Mesodermal cell (in vitro differentiated cells): ENCODE measurements around the gene RABL2B.

Experiments used
- H3K27ac ChIP-seq: 2 replicates; pipeline ENCODE4 v1.7.0; 2013; ENCODE audit warnings: mild to moderate bottlenecking, low read depth, low read length, moderate library complexity; ENCODE audit not compliant: severe bottlenecking
- H3K36me3 ChIP-seq: 2 replicates; pipeline ENCODE4 v1.7.1; 2013; ENCODE audit warnings: mild to moderate bottlenecking, low read length, moderate library complexity; ENCODE audit not compliant: control insufficient read depth, insufficient read depth
- H3K4me1 ChIP-seq: one replicate; pipeline ENCODE4 v1.7.1; 2013; ENCODE audit warnings: mild to moderate bottlenecking, low read length; ENCODE audit not compliant: insufficient read depth, control insufficient read depth, poor library complexity, severe bottlenecking
- H3K4me3 ChIP-seq: 2 replicates; pipeline ENCODE4 v1.7.0; 2013; ENCODE audit warnings: low read length, control low read depth, mild to moderate bottlenecking; ENCODE audit not compliant: insufficient read depth, poor library complexity, severe bottlenecking; ENCODE audit errors: extremely low read depth
- H3K9me3 ChIP-seq: 2 replicates; pipeline ENCODE4 v1.7.1; 2013; ENCODE audit warnings: mild to moderate bottlenecking, low read length, moderate library complexity; ENCODE audit not compliant: control insufficient read depth
- WGBS, 2 experiments: methylation state at CpG; one replicate each; pipeline ENCODE4 v1.1.5; 2013; ENCODE audit warnings: missing lambda C conversion rate in 2 of 2; ENCODE audit not compliant: insufficient coverage in 2 of 2; 5-methylcytosine and 5-hydroxymethylcytosine counted together

Gene RABL2B

GRCh38 chr22:50737728-50738648 lies 45.4 kb downstream of the RABL2B start, which contains the start of gene ACR:
TSS of gene ACR (plus strand) at chr22:50738204. CDS start at chr22:50738236, 32 bp downstream.
- WGBS, 2 experiments, result 75 to 78% methylated on average over 7 to 11 of the region's 13 CpGs
- no peaks in the 10 kb centered on the region for H3K36me3 ChIP-seq
- H3K27ac ChIP-seq, result no peak within 1 kb of the TSS
- H3K9me3 ChIP-seq, result no peaks in the 10 kb centered on the region
- no peaks in the 10 kb centered on the region for H3K4me1 ChIP-seq
- no peak within 1 kb of the TSS for H3K4me3 ChIP-seq

- Histone ChIP-seq H3K9me3 (no peaks in the 10 kb centered on the region), H3K27ac (no peak overlapping the region), H3K4me1 (no peaks in the 10 kb centered on the region), H3K4me3 (no peak overlapping the region), H3K36me3 (no peaks in the 10 kb centered on the region)
- 89 to 100% methylated on average over 1 to 3 of the region's 6 CpGs for WGBS, 2 experiments
These were observed 47.8 kb downstream of the RABL2B start for GRCh38 chr22:50735739-50736030.

- no peaks in the 10 kb centered on the region for H3K9me3 ChIP-seq
- 90 to 93% methylated on average over 8 to 9 of the region's 13 CpGs for WGBS, 2 experiments
- H3K27ac ChIP-seq, result no peak overlapping the region
- H3K4me3 ChIP-seq, result no peak overlapping the region
- no peaks in the 10 kb centered on the region for H3K4me1 ChIP-seq
- no peaks in the 10 kb centered on the region for H3K36me3 ChIP-seq
These were observed 48.3 kb downstream of the RABL2B start for GRCh38 chr22:50734986-50735738.

- Histone ChIP-seq H3K4me3 (no peak overlapping the region), H3K4me1 (no peaks in the 10 kb centered on the region), H3K9me3 (no peaks in the 10 kb centered on the region), H3K27ac (no peak overlapping the region), H3K36me3 (no peaks in the 10 kb centered on the region)
- 81 to 91% methylated on average over 7 of the region's 10 CpGs for WGBS, 2 experiments
These were observed 49.1 kb downstream of the RABL2B start for GRCh38 chr22:50734343-50734771.

GRCh38 chr22:50733521-50734342 lies 49.7 kb downstream of the RABL2B start:
- H3K27ac ChIP-seq, result no peak overlapping the region
- WGBS, 2 experiments, result 67 to 68% methylated on average over 22 of the region's 22 CpGs
- H3K36me3 ChIP-seq, result no peaks in the 10 kb centered on the region

GRCh38 chr22:50732681-50733080 lies 50.8 kb downstream of the RABL2B start:
- Histone ChIP-seq H3K36me3 (no peaks in the 10 kb centered on the region), H3K4me3 (no peak overlapping the region), H3K27ac (no peak overlapping the region), H3K4me1 (no peaks in the 10 kb centered on the region), H3K9me3 (no peaks in the 10 kb centered on the region)
- WGBS, 2 experiments, result 85 to 96% methylated on average over 4 to 10 of the region's 12 CpGs

More at GRCh38 chr22:50733521-50734342, 49.7 kb downstream of the RABL2B start:
- Histone ChIP-seq H3K4me1 (no peaks in the 10 kb centered on the region), H3K9me3 (no peaks in the 10 kb centered on the region), H3K4me3 (no peak overlapping the region)

GRCh38 chr22:50731811-50732624 lies 51.4 kb downstream of the RABL2B start:
- Histone ChIP-seq H3K36me3 (no peaks in the 10 kb centered on the region), H3K27ac (no peak overlapping the region), H3K4me3 (no peak overlapping the region), H3K4me1 (no peaks in the 10 kb centered on the region), H3K9me3 (no peaks in the 10 kb centered on the region)
- WGBS, 2 experiments, result 61 to 66% methylated on average over 20 to 27 of the region's 32 CpGs

- Histone ChIP-seq H3K36me3 (peaks cover 5% of the 10 kb centered on the region), H3K4me1 (no peaks in the 10 kb centered on the region), H3K9me3 (no peaks in the 10 kb centered on the region), H3K27ac (no peak overlapping the region), H3K4me3 (no peak overlapping the region)
- WGBS, 2 experiments, result 72 to 82% methylated on average over 50 to 62 of the region's 76 CpGs
These were observed 52.3 kb downstream of the RABL2B start for GRCh38 chr22:50730941-50731661.

- Histone ChIP-seq H3K36me3 (peaks cover 6% of the 10 kb centered on the region), H3K4me3 (no peak overlapping the region), H3K4me1 (no peaks in the 10 kb centered on the region), H3K9me3 (no peaks in the 10 kb centered on the region), H3K27ac (no peak overlapping the region)
- 88 to 90% methylated on average over 37 to 47 of the region's 54 CpGs for WGBS, 2 experiments
These were observed 53.2 kb downstream of the RABL2B start for GRCh38 chr22:50730013-50730891.
